ENCODE measurements around the gene ZNF716.

DNA sequence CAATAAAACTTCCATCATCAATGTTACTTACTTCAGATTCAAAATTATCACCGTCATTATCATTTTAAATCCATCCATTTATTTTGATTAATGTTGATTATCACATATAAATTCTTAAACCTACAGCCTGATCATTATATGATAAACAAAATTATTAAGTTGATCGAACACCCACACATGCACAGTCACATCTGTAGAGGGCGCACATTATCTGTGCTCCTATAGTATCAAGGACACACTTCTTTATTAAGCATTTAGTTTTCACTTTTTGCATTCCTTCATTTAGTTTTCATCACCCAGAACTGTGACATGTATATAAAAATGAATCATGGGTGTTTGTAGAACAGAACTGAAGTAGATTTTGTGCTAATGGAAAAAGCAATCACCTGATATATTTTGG lies 26.2 kb upstream of the ZNF716 start:
- TF ChIP-seq EZH2 (IDR thresholded peaks at IDR 0.05; ENCODE audit: borderline replicate concordance, low read depth, low read length, severe bottlenecking): no peak
- no peak for TF ChIP-seq POLR2A (IDR thresholded peaks at IDR 0.05; ENCODE audit: low read depth, low read length)
- TF ChIP-seq CTCF (IDR thresholded peaks at IDR 0.05; ENCODE audit: extremely low read depth in 1 of 2, insufficient read depth in 1 of 2, low read depth in 1 of 2, low read length in 2 of 2): no peak
- TF ChIP-seq MAX (IDR thresholded peaks at IDR 0.05; ENCODE audit: insufficient read depth, insufficient read length): no peak
- TF ChIP-seq POLR2AphosphoS5 (IDR thresholded peaks at IDR 0.05; ENCODE audit: insufficient read depth, low read depth, low read length): no peak
- no peak for TF ChIP-seq JUN (IDR thresholded peaks at IDR 0.05; ENCODE audit: borderline replicate concordance, insufficient read depth, insufficient read length, low read depth)

Measured in endothelial cell of umbilical vein (primary cell).